IMR-90 (cell line): ENCODE results near the gene ADAMTSL5.

Source experiments
- BHLHE40 ChIP-seq: fragments of 150-350 bp; IDR thresholded peaks from 2 replicates; pipeline ENCODE4 v1.6.1; 2016; ENCODE audit warnings: mild to moderate bottlenecking, low read depth, low read length
- CEBPB ChIP-seq: IDR thresholded peaks from 2 replicates; pipeline ENCODE4 v1.6.1; 2012; ENCODE audit warnings: low read depth, low read length, improper control_type of control experiment
- MAFK ChIP-seq: IDR thresholded peaks from 2 replicates; pipeline ENCODE4 v1.6.1; 2012; ENCODE audit warnings: low read depth, low read length, improper control_type of control experiment
- MAZ ChIP-seq: IDR thresholded peaks from 2 replicates; pipeline ENCODE4 v1.6.1; 2012; ENCODE audit warnings: low read depth, mild to moderate bottlenecking, low read length, improper control_type of control experiment, moderate library complexity, borderline replicate concordance
- POLR2A ChIP-seq: IDR thresholded peaks from 2 replicates; pipeline ENCODE4 v1.6.1; 2012; ENCODE audit warnings: mild to moderate bottlenecking, low read depth, low read length
- RAD21 ChIP-seq: IDR thresholded peaks from 2 replicates; pipeline ENCODE4 v1.6.1; 2012; ENCODE audit warnings: low read length, improper control_type of control experiment
- RCOR1 ChIP-seq: IDR thresholded peaks from 2 replicates; pipeline ENCODE4 v1.6.1; 2012; ENCODE audit warnings: mild to moderate bottlenecking, low read length, improper control_type of control experiment; ENCODE audit not compliant: insufficient replicate concordance
- USF2 ChIP-seq: fragments of 150-350 bp; IDR thresholded peaks from 2 replicates; pipeline ENCODE4 v1.6.1; 2017; ENCODE audit warnings: mild to moderate bottlenecking, antibody characterized with exemption, low read length, low read depth
- TF ChIP-seq, protein P1 (sequence below): conservative IDR thresholded peaks from 2 replicates; pipeline ENCODE4 v1.5.1; 2012; ENCODE audit warnings: mild to moderate bottlenecking, low read depth, low read length, improper control_type of control experiment

GRCh38 chr19:1473085-1473851 is 39.6 kb downstream of the ADAMTSL5 start:
- TF ChIP-seq RAD21 (no peak), MAFK (no peak), MAZ (no peak), BHLHE40 (no peak), CEBPB (no peak), POLR2A (no peak), RCOR1 (no peak), USF2 (no peak)
- TF ChIP-seq, protein P1, sequence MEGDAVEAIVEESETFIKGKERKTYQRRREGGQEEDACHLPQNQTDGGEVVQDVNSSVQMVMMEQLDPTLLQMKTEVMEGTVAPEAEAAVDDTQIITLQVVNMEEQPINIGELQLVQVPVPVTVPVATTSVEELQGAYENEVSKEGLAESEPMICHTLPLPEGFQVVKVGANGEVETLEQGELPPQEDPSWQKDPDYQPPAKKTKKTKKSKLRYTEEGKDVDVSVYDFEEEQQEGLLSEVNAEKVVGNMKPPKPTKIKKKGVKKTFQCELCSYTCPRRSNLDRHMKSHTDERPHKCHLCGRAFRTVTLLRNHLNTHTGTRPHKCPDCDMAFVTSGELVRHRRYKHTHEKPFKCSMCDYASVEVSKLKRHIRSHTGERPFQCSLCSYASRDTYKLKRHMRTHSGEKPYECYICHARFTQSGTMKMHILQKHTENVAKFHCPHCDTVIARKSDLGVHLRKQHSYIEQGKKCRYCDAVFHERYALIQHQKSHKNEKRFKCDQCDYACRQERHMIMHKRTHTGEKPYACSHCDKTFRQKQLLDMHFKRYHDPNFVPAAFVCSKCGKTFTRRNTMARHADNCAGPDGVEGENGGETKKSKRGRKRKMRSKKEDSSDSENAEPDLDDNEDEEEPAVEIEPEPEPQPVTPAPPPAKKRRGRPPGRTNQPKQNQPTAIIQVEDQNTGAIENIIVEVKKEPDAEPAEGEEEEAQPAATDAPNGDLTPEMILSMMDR: no peak
